Nephron (organoid): ENCODE data around the gene GRK3.

Source experiments
- H3K27ac Mint-ChIP-seq, 3 experiments: 2 replicates each; pipeline ENCODE4 v1.8.0; 2020; ENCODE audit warnings: mixed read lengths in 3 of 3, mild to moderate bottlenecking in 2 of 3, moderate library complexity in 1 of 3
- H3K27me3 Mint-ChIP-seq: 2 replicates; pipeline ENCODE4 v1.8.0; 2021; ENCODE audit warnings: low read depth, mild to moderate bottlenecking, moderate library complexity, mixed read lengths
- H3K36me3 Mint-ChIP-seq: 2 replicates; pipeline ENCODE4 v1.8.0; 2020; ENCODE audit warnings: low read depth, mixed read lengths
- H3K4me1 Mint-ChIP-seq: 2 replicates; pipeline ENCODE4 v1.8.0; 2020; ENCODE audit warnings: mixed read lengths
- H3K4me3 Mint-ChIP-seq, 3 experiments: 2 replicates each; pipeline ENCODE4 v1.8.0; 2020; ENCODE audit warnings: mild to moderate bottlenecking in 3 of 3, mixed read lengths in 3 of 3, moderate library complexity in 2 of 3
- H3K9me3 Mint-ChIP-seq: 2 replicates; pipeline ENCODE4 v1.8.0; 2020; ENCODE audit warnings: mixed read lengths
- CTCF ChIP-seq, 3 experiments: fragments of 200-600 bp; sonication (generic); IDR thresholded peaks; one replicate each; pipeline ENCODE4 v1.5.0; 2021; ENCODE audit warnings: antibody characterized with exemption in 3 of 3; ENCODE audit not compliant: unreplicated experiment in 3 of 3

Gene GRK3

GRCh38 chr22:25748140-25748539 is 183.7 kb downstream of the GRK3 start:
- Mint-ChIP-seq H3K27me3 (peaks cover 10% of the 10 kb centered on the region), H3K4me1 (peaks cover 67% of the 10 kb centered on the region), H3K4me3 (no peak overlapping the region), H3K9me3 (no peaks in the 10 kb centered on the region), H3K27ac (no peak overlapping the region), H3K36me3 (no peaks in the 10 kb centered on the region)
- TF ChIP-seq CTCF (IDR thresholded peaks at IDR 0.05; ENCODE audit: unreplicated experiment in 3 of 3) = no peak

- Mint-ChIP-seq H3K27me3 (peaks cover 7% of the 10 kb centered on the region), H3K9me3 (peaks cover 2% of the 10 kb centered on the region), H3K36me3 (no peaks in the 10 kb centered on the region), H3K27ac (no peak overlapping the region), H3K4me3 (no peak overlapping the region), H3K4me1 (peaks cover 61% of the 10 kb centered on the region)
- no peak for TF ChIP-seq CTCF (IDR thresholded peaks at IDR 0.05; ENCODE audit: unreplicated experiment in 3 of 3)
Measured at GRCh38 chr22:25748704-25749103, 184.2 kb downstream of the GRK3 start.

DNA sequence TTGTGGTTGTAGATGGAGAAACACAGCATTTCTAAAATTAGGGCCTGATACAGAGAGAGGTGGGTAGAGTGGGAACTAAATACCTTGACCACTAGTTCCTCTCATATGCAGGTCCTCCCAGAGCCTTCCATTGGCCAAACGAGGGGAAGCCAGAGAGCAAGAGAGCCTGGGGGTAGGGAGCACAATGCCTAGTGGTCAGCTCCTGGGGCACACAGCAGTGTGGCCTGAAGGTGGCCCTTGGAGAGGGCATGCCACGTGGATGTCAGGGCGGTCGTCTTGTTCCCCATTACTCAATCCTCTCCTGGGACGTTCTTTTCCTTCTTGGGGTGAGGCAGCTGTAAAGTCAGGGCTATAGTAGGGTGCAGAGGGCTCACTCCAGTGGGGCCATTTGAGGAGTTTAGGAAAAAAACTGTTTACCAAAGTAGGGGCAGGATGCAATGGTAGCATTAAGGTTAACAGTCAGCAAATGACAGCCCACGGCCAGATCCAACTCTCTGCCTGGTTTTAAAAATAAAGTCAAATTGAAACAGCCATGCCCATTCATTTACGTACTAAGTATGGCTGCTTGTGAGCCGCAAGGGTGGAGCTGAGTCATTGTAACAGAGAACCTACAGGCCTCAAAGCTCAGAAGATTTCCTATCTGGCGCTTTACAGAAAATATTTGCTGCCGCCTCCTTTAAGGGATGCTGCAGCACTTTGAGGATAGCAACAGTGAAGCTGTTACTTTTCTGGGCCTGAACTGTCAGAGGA is 185.1 kb downstream of the GRK3 start:
- no peak overlapping the region for H3K4me3 Mint-ChIP-seq
- H3K27me3 Mint-ChIP-seq = peaks cover 7% of the 10 kb centered on the region
- TF ChIP-seq CTCF (IDR thresholded peaks at IDR 0.05; ENCODE audit: unreplicated experiment in 3 of 3) = no peak
- H3K36me3 Mint-ChIP-seq = no peaks in the 10 kb centered on the region
- peaks cover 2% of the 10 kb centered on the region for H3K9me3 Mint-ChIP-seq
- H3K4me1 Mint-ChIP-seq = peaks cover 62% of the 10 kb centered on the region
- H3K27ac Mint-ChIP-seq = no peak overlapping the region

DNA sequence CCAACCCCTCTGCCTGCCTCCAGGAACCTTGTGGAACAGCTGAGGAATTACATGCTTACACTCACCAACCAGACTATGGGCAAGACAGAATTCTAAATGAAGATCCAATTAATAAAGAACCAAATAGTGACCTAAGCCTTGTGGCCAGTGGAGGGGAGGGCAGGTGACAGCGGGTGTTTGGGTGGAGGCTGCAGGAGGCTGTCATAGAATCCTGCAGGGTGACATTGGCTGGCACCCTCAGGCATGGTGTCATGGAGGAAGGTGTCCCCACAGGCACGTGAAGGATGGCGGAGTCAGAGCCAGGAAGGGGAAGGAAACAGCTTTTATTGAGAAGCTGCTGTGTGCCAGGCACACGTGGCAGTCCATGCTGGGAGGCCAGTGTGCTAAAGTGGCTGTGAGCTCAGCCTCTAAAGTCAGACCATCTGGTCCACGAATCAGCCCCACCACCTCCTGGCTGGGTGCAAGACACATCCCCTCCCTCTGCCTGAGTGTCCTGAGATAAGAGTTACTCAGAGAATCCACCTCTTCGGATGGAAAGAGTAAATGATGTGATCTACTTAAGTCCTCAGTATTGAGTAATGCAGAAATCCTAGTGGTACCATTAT is 186.2 kb downstream of the GRK3 start:
- no peak overlapping the region for H3K27ac Mint-ChIP-seq
- H3K4me3 Mint-ChIP-seq = no peak overlapping the region
- H3K4me1 Mint-ChIP-seq = peaks cover 55% of the 10 kb centered on the region
- H3K9me3 Mint-ChIP-seq = peaks cover 2% of the 10 kb centered on the region
- H3K36me3 Mint-ChIP-seq = no peaks in the 10 kb centered on the region
- no peak for TF ChIP-seq CTCF (IDR thresholded peaks at IDR 0.05; ENCODE audit: unreplicated experiment in 3 of 3)
- peaks cover 2% of the 10 kb centered on the region for H3K27me3 Mint-ChIP-seq

- no peak for TF ChIP-seq CTCF (IDR thresholded peaks at IDR 0.05; ENCODE audit: unreplicated experiment in 3 of 3)
- no peak overlapping the region for H3K4me3 Mint-ChIP-seq
- no peaks in the 10 kb centered on the region for H3K36me3 Mint-ChIP-seq
- H3K9me3 Mint-ChIP-seq = peaks cover 2% of the 10 kb centered on the region
- no peak overlapping the region for H3K27ac Mint-ChIP-seq
- no peaks in the 10 kb centered on the region for H3K27me3 Mint-ChIP-seq
- peaks cover 50% of the 10 kb centered on the region for H3K4me1 Mint-ChIP-seq
Measured at GRCh38 chr22:25751174-25751581, 186.7 kb downstream of the GRK3 start.
